Myocyte (in vitro differentiated cells): Measurements from ENCODE around the gene OR52E5. TPM values are rescaled to one million over a fixed set of nuclear protein-coding genes. Genes with fewer than 3 reads are reported as not detected.

ENCODE experiments used
- DNase-seq: peaks from one replicate; pipeline ENCODE4 v3.0.0-alpha.2; 2012; ENCODE audit warnings: low read depth
- polyA plus RNA-seq: library from polyadenylated mRNA; unstranded; fragments of >200 nt; gene quantifications from one replicate; pipeline ENCODE4 v1.2.1, GENCODE V29; 2012; ENCODE audit warnings: missing spikeins
- total RNA-seq: library from RNA; depleted of rRNA; stranded (reverse); fragments of >200 nt; gene quantifications from 2 replicates; pipeline ENCODE4 v1.2.3, GENCODE V29; 2014

The OR52E5 gene
- not detected in 2 replicates for total RNA-seq
- not detected for polyA plus RNA-seq

DNA sequence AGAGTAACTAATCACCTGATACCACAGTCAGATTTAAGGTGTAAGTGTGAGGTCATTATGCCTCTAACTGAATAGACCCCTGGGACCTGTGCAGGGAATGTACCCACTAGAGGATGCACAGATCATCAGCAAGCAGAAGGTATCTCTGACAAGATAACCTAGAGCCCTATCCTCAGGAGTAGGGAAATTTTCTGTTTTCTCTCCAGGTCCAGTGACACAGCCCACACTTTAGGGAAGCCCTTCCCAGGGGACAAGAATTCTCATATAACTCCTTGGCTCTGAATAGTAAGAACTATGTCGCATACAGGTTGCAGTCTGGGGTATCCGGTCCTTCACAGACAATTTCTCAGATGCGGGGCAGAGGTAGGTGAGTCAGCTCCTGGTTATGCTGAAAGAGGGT, at the start of gene OR52E5:
TSS of gene OR52E5 (plus strand) at position 301 of the 400 bp plus-strand sequence. CDS start 7,569 bp downstream, outside the sequence.
- no peak for DNase-seq

DNA sequence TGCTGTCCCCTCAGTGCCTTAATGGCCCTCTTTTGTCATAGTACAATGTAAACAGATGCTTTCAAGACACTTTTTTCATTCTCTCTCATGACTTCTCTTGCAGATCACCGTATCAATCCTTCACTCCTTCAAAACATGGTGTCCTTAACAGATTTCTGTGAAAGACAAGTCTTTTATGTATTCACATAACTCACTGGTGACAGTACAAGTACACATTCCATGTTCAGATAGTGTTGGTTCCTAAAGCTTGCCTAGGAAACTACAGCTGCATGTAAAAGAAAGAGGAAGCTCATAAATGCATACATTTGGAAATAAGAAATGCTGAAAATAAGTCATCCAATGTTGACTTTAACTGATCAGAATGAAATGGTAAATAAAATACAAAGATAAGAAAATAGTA, 46.3 kb upstream of the OR52E5 start:
- no peak for DNase-seq

DNA sequence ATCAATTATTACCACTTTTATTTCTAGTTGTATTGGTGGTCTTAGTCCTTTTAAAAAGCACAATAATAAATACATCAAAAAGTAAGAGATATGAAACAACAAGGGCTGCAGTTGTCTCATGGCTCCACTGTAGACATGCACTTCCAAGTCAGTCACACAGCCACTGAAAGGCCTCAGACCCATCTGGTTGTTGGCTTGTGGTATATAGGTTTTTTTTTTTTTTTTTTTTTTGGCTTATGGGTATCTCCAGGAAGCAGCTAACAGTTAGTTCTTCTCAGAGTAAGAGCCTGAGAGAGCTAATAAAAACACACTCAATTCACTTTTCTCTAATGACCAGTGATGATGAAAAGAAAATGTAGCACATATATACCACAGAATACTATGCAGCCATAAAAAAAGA, 45.3 kb upstream of the OR52E5 start:
- no peak for DNase-seq

DNA sequence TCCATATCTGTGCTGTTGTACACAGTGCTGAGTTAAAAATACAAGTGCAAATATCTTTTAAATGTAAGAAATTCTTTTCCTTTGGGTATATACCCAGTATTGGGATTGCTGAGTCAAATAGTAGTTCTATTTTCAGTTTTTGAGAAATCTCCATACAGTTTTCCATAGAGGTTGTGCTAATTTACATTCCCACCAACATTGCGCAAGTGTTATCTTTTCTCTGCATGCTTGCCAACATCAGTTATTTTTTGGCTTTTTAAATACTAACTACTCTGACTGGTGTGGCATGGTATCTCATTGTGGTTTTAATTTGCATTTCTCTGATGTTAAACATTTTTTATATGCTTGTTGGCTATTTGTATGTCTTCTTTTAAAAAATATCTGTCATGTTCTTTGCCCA, 42.0 kb upstream of the OR52E5 start:
- DNase-seq: no peak

DNA sequence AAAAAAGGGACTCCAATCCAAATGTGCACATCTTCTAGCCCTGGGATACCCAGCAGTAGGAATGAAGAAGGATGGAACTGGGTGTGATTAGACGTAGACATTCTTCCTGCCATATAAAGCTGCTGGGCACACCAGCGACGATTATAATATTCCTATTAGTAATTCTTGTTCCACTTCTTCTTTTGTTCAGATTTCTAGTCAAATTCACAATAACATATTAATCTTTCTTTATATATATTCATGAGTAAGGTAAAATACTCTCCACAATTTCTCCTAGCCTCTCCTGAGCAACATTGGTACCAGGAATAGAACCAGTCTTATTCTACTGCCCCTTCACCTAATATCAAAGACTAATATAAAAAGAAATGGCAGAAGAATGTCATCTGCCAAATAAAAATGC, 35.4 kb upstream of the OR52E5 start, which contains the start of gene OR52E8:
TSS of gene OR52E8 (minus strand) at position 101 of the 400 bp plus-strand sequence. CDS start at position 101, 0 bp downstream.
- no peak for DNase-seq

- DNase-seq: no peak
Measured at GRCh38 chr11:5865826-5866225, 27.2 kb upstream of the OR52E5 start.

DNA sequence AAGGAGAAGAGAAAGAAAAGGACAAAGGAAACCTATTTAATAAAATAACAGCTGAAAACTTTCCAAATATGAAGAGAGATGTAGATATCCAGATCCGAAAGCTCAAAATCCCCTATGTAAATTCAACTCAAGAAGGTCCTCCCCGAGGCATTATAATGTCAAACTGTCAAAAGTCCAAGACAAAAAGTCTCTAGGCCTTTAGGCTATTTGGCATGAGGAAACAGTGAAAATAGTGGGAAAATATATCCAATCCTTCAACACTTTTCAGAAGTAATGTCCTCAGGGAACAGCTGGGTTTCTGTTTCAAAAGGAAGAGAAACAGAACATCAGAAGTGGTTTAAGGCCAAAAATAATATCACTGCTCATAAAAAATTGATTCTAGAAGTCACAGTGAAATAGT, 14.4 kb upstream of the OR52E5 start:
- DNase-seq: no peak

DNA sequence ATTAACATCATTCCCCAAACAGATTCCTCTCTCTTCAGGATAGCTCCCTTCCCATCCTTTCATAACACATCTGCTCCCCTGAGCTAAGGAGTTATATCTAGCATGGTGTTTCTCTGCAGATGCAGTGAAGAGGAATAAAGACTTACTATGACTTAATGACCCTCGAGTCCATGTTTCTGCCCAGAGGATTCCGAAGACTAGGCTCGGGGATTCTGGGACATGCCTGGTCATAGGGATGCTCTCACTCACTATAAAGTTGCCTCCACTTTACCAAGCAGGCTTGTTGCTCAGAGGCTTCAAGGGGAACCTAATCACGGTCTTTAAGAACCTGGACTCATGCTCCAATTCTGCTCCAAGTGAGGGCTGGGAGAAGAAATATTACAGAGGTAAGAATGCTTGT, 12.7 kb upstream of the OR52E5 start, which contains the start of gene OR52E4:
TSS of gene OR52E4 (plus strand) at position 301 of the 400 bp plus-strand sequence. CDS start 3,664 bp downstream, outside the sequence.
- no peak for DNase-seq

- DNase-seq: no peak
Measured at GRCh38 chr11:5881756-5882155, 11.3 kb upstream of the OR52E5 start.

GRCh38 chr11:5887172-5887571, 5.8 kb upstream of the OR52E5 start:
- no peak for DNase-seq

DNA sequence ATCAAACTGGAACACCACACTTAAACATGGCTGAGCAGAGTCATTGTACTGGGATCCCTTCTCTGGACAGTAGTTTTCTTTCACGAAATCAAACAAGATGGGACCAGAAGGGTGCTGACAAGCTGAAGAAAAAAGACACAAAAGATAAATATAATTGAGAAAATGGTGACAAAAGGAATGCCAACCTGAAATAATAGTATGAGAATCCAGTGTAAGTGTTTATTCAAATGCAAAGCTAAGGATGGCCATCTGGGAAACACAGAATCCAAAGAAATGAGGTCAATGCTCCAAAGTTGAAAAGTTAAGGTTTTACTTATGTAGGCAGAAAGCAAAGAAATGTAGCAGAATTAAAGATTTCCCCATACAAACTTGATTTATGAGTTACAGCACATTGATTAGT, 5.3 kb upstream of the OR52E5 start:
- no peak for DNase-seq

DNA sequence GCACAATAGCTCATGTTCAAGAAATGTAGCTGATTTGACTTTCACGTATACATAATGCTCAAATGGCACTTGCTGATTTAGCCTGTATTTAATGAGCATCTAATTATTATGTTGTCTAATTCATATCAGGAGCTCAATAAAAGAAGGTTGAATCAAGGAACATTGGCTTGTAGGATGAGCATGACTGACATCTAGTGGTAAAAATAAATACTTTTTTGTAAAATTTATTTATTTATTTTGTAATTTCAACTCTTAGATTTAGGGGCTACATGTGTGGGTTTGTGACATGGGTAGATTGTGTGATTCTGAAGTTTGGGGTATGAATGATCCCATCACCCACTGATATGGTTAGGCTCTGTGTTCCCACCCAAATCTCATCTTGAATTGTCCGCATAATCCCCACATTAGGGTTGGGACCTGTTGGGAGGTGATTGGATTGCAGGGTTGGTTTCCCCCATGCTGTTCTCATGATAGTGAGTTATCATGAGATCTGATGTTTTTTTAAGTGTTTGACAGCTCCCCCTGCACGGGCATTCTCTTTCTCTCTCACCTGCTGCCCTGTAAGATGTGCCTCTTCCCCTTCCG, 1.7 kb upstream of the OR52E5 start:
- peak; percentile 11 for DNase-seq

DNA sequence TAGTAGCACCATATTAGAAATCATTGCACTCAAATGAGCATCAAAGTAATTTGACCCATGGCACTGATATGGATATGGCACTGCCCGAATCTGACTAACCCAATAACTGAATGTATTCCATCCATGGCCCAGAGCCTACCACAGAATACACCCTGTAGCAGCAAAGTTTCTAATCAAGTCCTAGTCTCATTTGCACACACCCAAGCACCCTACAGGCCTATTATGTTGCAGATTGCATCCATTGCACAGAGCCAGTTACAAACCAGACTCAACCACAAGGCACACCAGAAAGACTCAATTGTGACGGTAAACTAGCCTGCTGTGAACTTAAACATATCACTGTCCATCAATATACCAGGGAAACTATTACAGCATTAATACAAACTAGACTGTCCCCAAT, 6.5 kb downstream of the OR52E5 start:
- DNase-seq: no peak

GRCh38 chr11:5910540-5910939, 17.5 kb downstream of the OR52E5 start:
- DNase-seq: peak; percentile 57

DNA sequence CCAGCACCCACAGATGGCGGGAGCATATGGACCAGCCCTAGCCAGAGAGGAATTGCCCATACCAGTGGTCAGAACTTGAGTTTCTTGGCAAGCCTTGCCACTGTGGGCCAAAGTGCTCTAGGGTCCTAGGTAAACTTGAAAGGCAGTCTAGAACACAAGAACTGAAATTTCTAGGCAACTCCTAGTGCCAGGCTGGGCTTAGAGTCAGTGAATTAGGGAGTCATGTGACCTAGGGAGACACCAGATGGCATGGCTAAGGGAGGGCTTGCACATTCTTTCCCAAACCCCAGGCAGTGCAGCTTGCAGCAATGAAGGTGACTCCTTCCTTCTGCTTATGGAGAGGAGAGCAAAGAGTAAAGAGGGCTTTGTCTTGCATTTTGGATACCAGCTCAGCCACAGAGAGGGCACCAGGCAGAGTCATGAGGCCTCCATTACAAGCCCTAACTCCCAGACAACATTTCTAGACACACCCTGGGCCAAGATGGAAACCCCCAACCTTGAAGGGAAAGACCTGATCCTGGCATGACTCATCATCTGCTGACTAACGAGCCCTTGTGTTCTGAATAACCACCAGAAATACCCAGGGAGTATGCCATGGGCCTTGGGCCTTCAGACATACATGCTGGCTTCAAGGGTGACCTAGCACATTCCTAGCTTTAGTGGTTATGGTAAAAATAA, 29.9 kb downstream of the OR52E5 start:
- no peak for DNase-seq

DNA sequence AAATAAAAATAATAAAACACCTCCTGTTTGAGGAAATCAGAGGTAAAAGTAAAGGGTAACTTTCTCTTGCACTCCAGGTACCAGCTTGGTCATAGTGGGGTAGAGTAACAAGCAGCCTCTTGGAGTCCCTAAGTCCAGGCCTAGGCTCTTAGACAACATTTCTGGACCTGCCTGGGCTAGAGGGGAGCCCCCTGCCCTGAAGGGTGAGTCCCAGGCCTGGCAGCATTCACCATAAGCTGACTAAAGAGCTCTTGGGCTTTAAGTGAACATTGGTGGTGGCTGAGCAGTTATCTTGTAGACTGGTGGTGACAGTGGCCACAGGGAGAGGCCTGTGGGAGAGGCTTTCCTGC, 30.4 kb downstream of the OR52E5 start:
- DNase-seq: no peak

DNA sequence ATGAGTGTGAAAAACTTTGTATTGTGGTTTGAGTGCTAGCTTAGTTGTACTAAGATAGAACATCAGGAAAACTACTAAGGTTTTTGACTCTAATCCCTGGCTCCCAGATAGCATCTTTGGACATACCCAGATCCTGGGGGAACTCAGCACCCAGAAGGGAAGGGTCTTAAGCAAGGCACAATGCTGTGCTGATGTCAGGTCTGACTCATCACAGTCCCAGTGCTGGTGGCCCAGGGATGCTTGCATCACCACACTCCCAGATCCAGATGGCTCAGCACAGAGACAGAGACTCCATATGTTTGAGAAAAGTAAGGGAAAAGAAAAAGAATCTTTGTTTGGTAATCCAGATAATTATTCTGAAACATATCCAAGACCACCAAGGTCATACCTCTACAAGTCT, 30.8 kb downstream of the OR52E5 start:
- DNase-seq: no peak

GRCh38 chr11:5928271-5928670, 35.3 kb downstream of the OR52E5 start:
- DNase-seq: no peak

DNA sequence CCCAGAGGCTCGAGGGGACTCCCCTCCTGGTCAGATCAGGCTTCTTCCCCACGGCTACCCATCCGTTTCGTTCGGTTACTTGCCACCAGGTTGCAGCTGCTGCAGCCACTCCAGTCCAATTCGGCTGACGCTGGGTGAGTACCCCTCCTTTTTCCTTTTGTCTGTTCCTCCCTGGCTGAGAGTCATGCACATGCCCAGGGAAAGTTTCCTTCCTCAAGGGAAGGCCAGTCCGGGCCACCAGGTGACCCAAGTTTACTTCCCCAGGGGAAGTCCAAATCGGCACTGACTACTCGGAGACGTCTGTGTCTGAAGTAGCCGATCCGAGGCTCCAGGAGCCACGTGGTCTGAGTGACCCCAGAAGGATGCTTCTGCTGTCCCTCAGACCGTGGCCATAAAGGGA, 35.8 kb downstream of the OR52E5 start:
- no peak for DNase-seq

DNA sequence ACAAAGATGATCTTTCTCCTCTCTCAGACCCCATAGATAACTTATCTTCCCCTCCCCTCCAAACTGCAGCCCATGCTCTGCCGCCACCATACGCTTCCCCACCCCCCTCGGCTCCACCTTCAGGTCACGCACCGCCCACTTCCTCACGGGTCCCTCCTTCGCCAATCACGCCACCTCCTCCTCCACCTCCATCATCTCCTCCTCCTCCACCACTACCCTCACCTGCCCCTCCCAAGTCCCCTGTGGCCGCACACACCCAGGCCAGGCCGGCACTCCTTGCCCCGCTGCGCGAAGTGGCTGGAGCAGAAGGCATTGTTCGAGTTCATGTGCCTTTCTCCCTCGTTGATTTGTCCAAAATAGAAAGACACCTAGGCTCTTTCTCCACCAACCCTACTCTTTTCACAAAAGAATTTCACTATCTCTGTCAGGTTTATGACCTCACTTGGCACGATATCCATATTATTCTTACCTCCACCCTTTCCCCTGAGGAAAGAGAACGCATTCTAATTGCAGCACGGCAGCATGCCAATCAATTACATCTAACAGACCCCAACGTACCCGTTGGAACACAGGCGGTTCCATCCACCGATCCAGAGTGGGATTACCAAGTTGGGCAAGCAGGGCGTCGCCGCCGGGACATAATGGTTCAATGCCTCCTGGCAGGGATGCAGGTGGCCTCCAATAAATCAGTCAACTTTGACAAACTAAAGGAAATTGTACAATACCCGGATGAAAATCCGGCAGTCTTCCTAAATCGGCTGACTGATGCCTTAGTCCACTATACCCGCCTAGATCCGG, 36.8 kb downstream of the OR52E5 start:
- DNase-seq: no peak

- DNase-seq: no peak
Measured at GRCh38 chr11:5930614-5931013, 37.6 kb downstream of the OR52E5 start.

GRCh38 chr11:5931061-5931460, 38.1 kb downstream of the OR52E5 start:
- DNase-seq: no peak
